Osteocyte (in vitro differentiated cells): ENCODE results near the gene CEBPE. TPM values are rescaled to one million over a fixed set of nuclear protein-coding genes. Genes with fewer than 3 reads are reported as not detected.

ENCODE experiments used
- DNase-seq: peaks from one replicate; pipeline ENCODE4 v3.0.0; 2021; ENCODE audit warnings: mixed read lengths; ENCODE audit not compliant: unreplicated experiment; ENCODE audit errors: extremely low spot score
- H3K27ac Mint-ChIP-seq: one replicate; pipeline ENCODE4 v1.8.0; 2021; ENCODE audit warnings: mild to moderate bottlenecking, mixed read lengths; ENCODE audit not compliant: unreplicated experiment
- H3K27me3 Mint-ChIP-seq: one replicate; pipeline ENCODE4 v1.8.0; 2021; ENCODE audit warnings: mixed read lengths; ENCODE audit not compliant: unreplicated experiment
- H3K36me3 Mint-ChIP-seq: one replicate; pipeline ENCODE4 v1.8.0; 2021; ENCODE audit warnings: mixed read lengths; ENCODE audit not compliant: unreplicated experiment
- H3K4me1 Mint-ChIP-seq: one replicate; pipeline ENCODE4 v1.8.0; 2021; ENCODE audit warnings: mixed read lengths; ENCODE audit not compliant: unreplicated experiment
- H3K4me3 Mint-ChIP-seq: one replicate; pipeline ENCODE4 v1.8.0; 2021; ENCODE audit warnings: mild to moderate bottlenecking, moderate library complexity, mixed read lengths; ENCODE audit not compliant: unreplicated experiment
- H3K9me3 Mint-ChIP-seq: one replicate; pipeline ENCODE4 v1.8.0; 2021; ENCODE audit warnings: mixed read lengths; ENCODE audit not compliant: unreplicated experiment
- CTCF ChIP-seq: fragments of 200-600 bp; sonication (generic); IDR thresholded peaks from 2 replicates; pipeline ENCODE4 v1.5.0; 2021; ENCODE audit warnings: antibody characterized with exemption, mild to moderate bottlenecking, moderate library complexity
- total RNA-seq: library from RNA; stranded (reverse); gene quantifications from 2 replicates; pipeline ENCODE4 v1.2.1, GENCODE V29; 2021

Gene CEBPE
- total RNA-seq, 1 donor from 2014 or later, result not detected

- no peaks in the 10 kb centered on the region for H3K9me3 Mint-ChIP-seq
- no peak overlapping the region for H3K4me3 Mint-ChIP-seq
- TF ChIP-seq CTCF, result no peak
- peaks cover 32% of the 10 kb centered on the region for H3K27me3 Mint-ChIP-seq
- no peaks in the 10 kb centered on the region for H3K4me1 Mint-ChIP-seq
- H3K36me3 Mint-ChIP-seq, result no peaks in the 10 kb centered on the region
- no peak overlapping the region for H3K27ac Mint-ChIP-seq
- no peak for DNase-seq
These were observed 11.8 kb upstream of the CEBPE start for GRCh38 chr14:23130871-23131270.

DNA sequence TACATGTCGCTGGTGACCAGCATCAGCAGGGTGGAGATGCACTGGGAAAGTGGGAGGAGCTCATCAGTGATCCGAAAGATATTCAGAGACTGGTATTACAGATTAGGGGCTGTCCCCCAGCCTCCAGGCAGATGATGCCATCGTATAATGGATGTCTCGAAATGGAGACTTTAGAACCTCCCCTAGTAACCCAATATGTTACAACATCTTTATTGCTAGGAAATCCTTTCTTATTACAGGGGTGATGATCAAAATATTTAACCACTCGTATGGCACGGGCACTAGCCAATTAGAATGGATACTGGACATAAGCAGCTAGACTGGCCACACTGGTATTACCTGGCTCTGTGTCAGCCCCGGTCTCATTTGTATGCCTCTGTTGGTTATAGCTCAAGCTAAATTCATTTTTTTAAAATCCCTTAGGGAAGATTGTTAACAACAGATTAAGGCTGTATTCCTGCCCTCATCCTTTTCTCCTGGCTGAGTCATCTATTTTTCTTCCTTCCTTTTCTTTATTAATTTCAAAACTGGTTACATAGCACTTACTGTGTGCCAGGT is 10.8 kb upstream of the CEBPE start:
- H3K36me3 Mint-ChIP-seq, result no peaks in the 10 kb centered on the region
- no peaks in the 10 kb centered on the region for H3K9me3 Mint-ChIP-seq
- no peaks in the 10 kb centered on the region for H3K4me1 Mint-ChIP-seq
- H3K27ac Mint-ChIP-seq, result no peak overlapping the region
- TF ChIP-seq CTCF, result no peak
- no peak for DNase-seq
- peaks cover 38% of the 10 kb centered on the region for H3K27me3 Mint-ChIP-seq
- H3K4me3 Mint-ChIP-seq, result no peak overlapping the region

- no peak for DNase-seq
- no peaks in the 10 kb centered on the region for H3K9me3 Mint-ChIP-seq
- peaks cover 40% of the 10 kb centered on the region for H3K27me3 Mint-ChIP-seq
- TF ChIP-seq CTCF, result no peak
- no peaks in the 10 kb centered on the region for H3K4me1 Mint-ChIP-seq
- no peak overlapping the region for H3K4me3 Mint-ChIP-seq
- H3K27ac Mint-ChIP-seq, result no peak overlapping the region
- no peaks in the 10 kb centered on the region for H3K36me3 Mint-ChIP-seq
These were observed 10.1 kb upstream of the CEBPE start for GRCh38 chr14:23128969-23129758.

- H3K4me3 Mint-ChIP-seq, result no peak overlapping the region
- no peak overlapping the region for H3K27ac Mint-ChIP-seq
- DNase-seq, result no peak
- no peaks in the 10 kb centered on the region for H3K36me3 Mint-ChIP-seq
- H3K9me3 Mint-ChIP-seq, result no peaks in the 10 kb centered on the region
- H3K27me3 Mint-ChIP-seq, result peaks cover 46% of the 10 kb centered on the region
- TF ChIP-seq CTCF, result no peak
- no peaks in the 10 kb centered on the region for H3K4me1 Mint-ChIP-seq
These were observed 8.8 kb upstream of the CEBPE start for GRCh38 chr14:23127861-23128260.

- no peaks in the 10 kb centered on the region for H3K9me3 Mint-ChIP-seq
- no peak overlapping the region for H3K4me3 Mint-ChIP-seq
- H3K4me1 Mint-ChIP-seq, result no peaks in the 10 kb centered on the region
- DNase-seq, result no peak
- H3K27me3 Mint-ChIP-seq, result peaks cover 46% of the 10 kb centered on the region
- H3K36me3 Mint-ChIP-seq, result no peaks in the 10 kb centered on the region
- no peak for TF ChIP-seq CTCF
- no peak overlapping the region for H3K27ac Mint-ChIP-seq
These were observed 7.7 kb upstream of the CEBPE start for GRCh38 chr14:23126548-23127278.
